ENCODE data around the gene FAM110C. TPM values are rescaled to one million over a fixed set of nuclear protein-coding genes. Genes with fewer than 3 reads are reported as not detected.
"Not testable (repeated sequence)": the region's sequence is repeated elsewhere in the genome, so short reads cannot be mapped to it uniquely, and the experiment has no call there.

FAM110C gene
- total RNA-seq, 4 donors from 2014 or later: 23.7 to 53.9 (median 41.8) TPM

DNA sequence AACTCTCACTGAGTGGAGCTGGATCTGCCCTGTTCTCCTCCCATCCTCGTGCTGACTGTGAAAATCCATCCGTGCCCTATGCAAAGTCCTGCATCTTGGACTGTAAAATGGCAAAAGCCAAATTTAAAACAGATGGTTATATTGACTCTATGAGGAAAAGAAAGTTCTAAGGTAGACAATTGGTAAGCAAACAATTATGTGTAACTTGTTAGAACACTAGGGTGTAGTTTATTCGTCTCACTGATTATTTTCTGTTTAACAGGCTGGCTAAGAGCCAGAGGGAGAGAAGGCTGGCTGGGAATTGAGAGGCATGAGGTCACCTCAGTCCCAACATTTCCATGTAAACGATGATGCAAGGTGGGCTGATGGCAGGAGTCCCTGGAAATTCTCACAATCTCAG is 26.0 kb downstream of the FAM110C start:
- peak; percentile 43 for DNase-seq
- in situ Hi-C loops (cut with MboI; ENCODE audit: low pct_ligation_motif_present in 1 of 4, low pct_unique_long_range_greater_than_20kb in 1 of 4, low sequenced_read_pairs in 3 of 4): not testable (repeated sequence)
- 20 to 23% methylated on average over 4 of the region's 4 CpGs for WGBS, 2 donors (ENCODE audit: low coverage in 1 of 2)

GRCh38 chr2:19505-19904 is 26.8 kb downstream of the FAM110C start:
- Histone ChIP-seq H3K27ac (peak overlapping the region; percentile 66 to 86 (median 76)), H3K27me3 (no peaks in the 10 kb centered on the region), H3K36me3 (no peaks in the 10 kb centered on the region), H3K9me3 (no peaks in the 10 kb centered on the region), H3K4me3 (no peak overlapping the region), H3K4me1 (peaks cover 3 to 42% (median 22%) of the 10 kb centered on the region in 4 donors)
- no peak for TF ChIP-seq EP300 (IDR thresholded peaks at IDR 0.05; ENCODE audit: low read depth)
- TF ChIP-seq, protein P1, sequence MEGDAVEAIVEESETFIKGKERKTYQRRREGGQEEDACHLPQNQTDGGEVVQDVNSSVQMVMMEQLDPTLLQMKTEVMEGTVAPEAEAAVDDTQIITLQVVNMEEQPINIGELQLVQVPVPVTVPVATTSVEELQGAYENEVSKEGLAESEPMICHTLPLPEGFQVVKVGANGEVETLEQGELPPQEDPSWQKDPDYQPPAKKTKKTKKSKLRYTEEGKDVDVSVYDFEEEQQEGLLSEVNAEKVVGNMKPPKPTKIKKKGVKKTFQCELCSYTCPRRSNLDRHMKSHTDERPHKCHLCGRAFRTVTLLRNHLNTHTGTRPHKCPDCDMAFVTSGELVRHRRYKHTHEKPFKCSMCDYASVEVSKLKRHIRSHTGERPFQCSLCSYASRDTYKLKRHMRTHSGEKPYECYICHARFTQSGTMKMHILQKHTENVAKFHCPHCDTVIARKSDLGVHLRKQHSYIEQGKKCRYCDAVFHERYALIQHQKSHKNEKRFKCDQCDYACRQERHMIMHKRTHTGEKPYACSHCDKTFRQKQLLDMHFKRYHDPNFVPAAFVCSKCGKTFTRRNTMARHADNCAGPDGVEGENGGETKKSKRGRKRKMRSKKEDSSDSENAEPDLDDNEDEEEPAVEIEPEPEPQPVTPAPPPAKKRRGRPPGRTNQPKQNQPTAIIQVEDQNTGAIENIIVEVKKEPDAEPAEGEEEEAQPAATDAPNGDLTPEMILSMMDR (IDR thresholded peaks at IDR 0.05): peak in 1 of 5 experiments; percentile 11
- no peak for TF ChIP-seq POLR2A (IDR thresholded peaks at IDR 0.05)
- TF ChIP-seq POLR2AphosphoS5 (IDR thresholded peaks at IDR 0.05): peak in 1 of 3 donors; percentile 42
- 43 to 47% methylated on average over 5 of the region's 5 CpGs for WGBS, 2 donors (ENCODE audit: low coverage in 1 of 2)
- DNase-seq: peak; percentile 74
- intact Hi-C loops (cut with DNase I; ENCODE audit: low total_unique reads) (no loop called here), in situ Hi-C loops (cut with MboI; ENCODE audit: low pct_ligation_motif_present in 1 of 4, low pct_unique_long_range_greater_than_20kb in 1 of 4, low sequenced_read_pairs in 3 of 4) (no loop called here)

More for the DNA sequence above, 26.0 kb downstream of the FAM110C start:
- intact Hi-C loops (cut with DNase I; ENCODE audit: low total_unique reads); H3K9me3 ChIP-seq; H3K36me3 ChIP-seq; H3K4me3 ChIP-seq; H3K27me3 ChIP-seq: not testable (repeated sequence)
- Histone ChIP-seq H3K27ac (peak overlapping the region; percentile 66 to 86 (median 76)), H3K4me1 (peaks cover 6 to 47% (median 25%) of the 10 kb centered on the region in 4 donors)
- peak in 2 of 3 donors; percentile 19 to 31 for TF ChIP-seq POLR2AphosphoS5 (IDR thresholded peaks at IDR 0.05)

DNA sequence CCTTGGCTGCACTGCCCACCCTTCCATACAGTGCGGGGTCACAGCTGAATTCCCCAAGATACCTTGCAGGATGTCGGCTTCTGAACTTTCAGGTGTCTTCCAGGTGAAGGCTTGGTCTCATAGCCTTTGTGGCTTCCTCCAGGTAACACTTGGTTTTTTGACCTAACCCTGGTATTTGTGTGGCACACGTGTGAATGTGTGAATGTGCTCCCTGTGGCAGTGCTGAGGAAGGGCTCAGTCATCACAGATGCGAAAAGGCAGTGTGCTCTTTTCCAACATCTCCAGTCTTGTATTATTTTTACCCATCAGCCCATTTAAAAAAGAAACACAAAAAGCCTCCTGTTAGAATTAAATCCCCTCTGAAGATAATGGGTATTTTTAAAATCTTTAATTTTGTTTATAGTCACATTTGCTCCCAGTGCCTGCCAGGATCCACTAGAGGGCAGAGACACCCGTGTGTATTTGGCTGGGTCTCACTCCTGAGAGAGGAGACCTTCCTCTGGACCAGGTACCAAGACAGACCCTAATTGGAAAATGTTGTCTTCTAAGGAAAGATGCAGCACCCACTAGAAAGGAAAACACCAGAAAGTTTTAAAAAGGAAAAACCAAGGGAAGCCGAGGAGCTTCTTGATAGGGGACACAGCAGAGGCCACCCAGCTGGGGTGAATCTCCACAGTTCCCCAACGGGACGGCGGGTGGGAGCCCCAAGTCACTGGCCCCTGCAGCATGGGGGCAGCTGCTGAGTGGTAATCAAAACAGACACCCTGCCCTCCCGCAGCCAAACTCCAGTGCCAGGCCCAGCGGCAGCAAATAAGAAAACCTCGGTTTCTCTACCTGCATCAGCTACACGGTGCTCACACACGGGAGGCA is 27.7 kb downstream of the FAM110C start:
- TF ChIP-seq, protein P1 (IDR thresholded peaks at IDR 0.05): peak; percentile 54 to 74 (median 64)
- TF ChIP-seq EP300 (IDR thresholded peaks at IDR 0.05; ENCODE audit: low read depth): no peak
- no peak for TF ChIP-seq POLR2A (IDR thresholded peaks at IDR 0.05)
- Histone ChIP-seq H3K4me1 (peaks cover 0 to 34% (median 15%) of the 10 kb centered on the region in 4 donors), H3K9me3 (no peaks in the 10 kb centered on the region), H3K36me3 (no peaks in the 10 kb centered on the region), H3K4me3 (peak overlapping the region in 1 of 4 donors; percentile 33), H3K27me3 (no peaks in the 10 kb centered on the region), H3K27ac (peak overlapping the region; percentile 33 to 86 (median 72))
- WGBS, 2 donors (ENCODE audit: low coverage in 1 of 2): 57 to 65% methylated on average over 8 to 14 of the region's 14 CpGs
- no peak for DNase-seq
- intact Hi-C loops (cut with DNase I; ENCODE audit: low total_unique reads): no loop called here
- in situ Hi-C loops (cut with MboI; ENCODE audit: low pct_ligation_motif_present in 1 of 4, low pct_unique_long_range_greater_than_20kb in 1 of 4, low sequenced_read_pairs in 3 of 4): no loop called here

DNA sequence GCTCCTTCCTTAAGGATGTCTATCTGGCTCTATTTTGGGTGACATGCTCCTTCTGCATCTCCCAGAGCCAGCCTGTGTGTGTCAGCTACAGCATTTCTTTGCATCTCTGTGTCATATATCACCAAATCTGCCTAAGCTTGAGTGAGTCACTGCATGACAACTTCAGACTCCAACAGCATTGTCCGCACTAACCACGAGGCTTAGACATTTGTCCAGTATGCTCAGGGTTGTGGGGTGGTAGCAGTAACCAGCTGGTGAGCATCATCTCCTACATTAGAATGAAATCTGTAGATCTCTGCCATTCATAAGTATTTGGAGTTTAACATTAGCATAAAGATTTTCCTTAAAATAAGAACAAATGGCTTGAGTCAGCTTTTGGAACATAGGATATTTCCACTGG is 30.4 kb downstream of the FAM110C start:
- intact Hi-C loops (cut with DNase I; ENCODE audit: low total_unique reads); H3K27ac ChIP-seq; H3K27me3 ChIP-seq; H3K9me3 ChIP-seq; DNase-seq; H3K4me3 ChIP-seq; in situ Hi-C loops (cut with MboI; ENCODE audit: low pct_ligation_motif_present in 1 of 4, low pct_unique_long_range_greater_than_20kb in 1 of 4, low sequenced_read_pairs in 3 of 4); H3K36me3 ChIP-seq: not testable (repeated sequence)
- WGBS, 2 donors (ENCODE audit: low coverage in 1 of 2): 78 to 90% methylated on average over 2 of the region's 2 CpGs
- H3K4me1 ChIP-seq: peaks cover 0 to 25% (median 11%) of the 10 kb centered on the region in 4 donors

- no peak for TF ChIP-seq EP300 (IDR thresholded peaks at IDR 0.05; ENCODE audit: low read depth)
- TF ChIP-seq, protein P1 (IDR thresholded peaks at IDR 0.05): peak; percentile 30 to 75 (median 53)
- intact Hi-C loops (cut with DNase I; ENCODE audit: low total_unique reads) (no loop called here), in situ Hi-C loops (cut with MboI; ENCODE audit: low pct_ligation_motif_present in 1 of 4, low pct_unique_long_range_greater_than_20kb in 1 of 4, low sequenced_read_pairs in 3 of 4) (no loop called here)
- Histone ChIP-seq H3K9me3 (no peaks in the 10 kb centered on the region), H3K36me3 (no peaks in the 10 kb centered on the region), H3K27ac (no peak overlapping the region), H3K27me3 (no peaks in the 10 kb centered on the region), H3K4me3 (no peak overlapping the region), H3K4me1 (no peaks in the 10 kb centered on the region)
- 79% methylated on average over 54 of the region's 54 CpGs; no CpG with 5 or more reads in 1 of the 2 donors for WGBS, 2 donors (ENCODE audit: low coverage in 1 of 2)
- peak; percentile 54 for DNase-seq
These were observed 34.9 kb downstream of the FAM110C start for GRCh38 chr2:11248-11941.

All from transverse colon (tissue), 4 donors.